ENCODE measurements around the gene HDGFL2.

HDGFL2 gene

GRCh38 chr19:4471403-4472173 lies 509 bp upstream of the HDGFL2 start:
- no peaks in the 10 kb centered on the region for H3K27me3 ChIP-seq (ENCODE audit: low read depth)
- no peaks in the 10 kb centered on the region for H3K9me3 ChIP-seq
- H3K36me3 ChIP-seq (replicated peaks): peaks cover 7% of the 10 kb centered on the region
- in situ Hi-C loops (cut with MboI; ENCODE audit: low sequenced_read_pairs): no loop called here
- H3K4me3 ChIP-seq: peak overlapping the region; percentile 42
- H3K4me1 ChIP-seq: no peaks in the 10 kb centered on the region; the same call in none of the 2 replicates
- peak; percentile 99 to 100 for DNase-seq (ENCODE audit: low spot score in 2 of 2)

DNA sequence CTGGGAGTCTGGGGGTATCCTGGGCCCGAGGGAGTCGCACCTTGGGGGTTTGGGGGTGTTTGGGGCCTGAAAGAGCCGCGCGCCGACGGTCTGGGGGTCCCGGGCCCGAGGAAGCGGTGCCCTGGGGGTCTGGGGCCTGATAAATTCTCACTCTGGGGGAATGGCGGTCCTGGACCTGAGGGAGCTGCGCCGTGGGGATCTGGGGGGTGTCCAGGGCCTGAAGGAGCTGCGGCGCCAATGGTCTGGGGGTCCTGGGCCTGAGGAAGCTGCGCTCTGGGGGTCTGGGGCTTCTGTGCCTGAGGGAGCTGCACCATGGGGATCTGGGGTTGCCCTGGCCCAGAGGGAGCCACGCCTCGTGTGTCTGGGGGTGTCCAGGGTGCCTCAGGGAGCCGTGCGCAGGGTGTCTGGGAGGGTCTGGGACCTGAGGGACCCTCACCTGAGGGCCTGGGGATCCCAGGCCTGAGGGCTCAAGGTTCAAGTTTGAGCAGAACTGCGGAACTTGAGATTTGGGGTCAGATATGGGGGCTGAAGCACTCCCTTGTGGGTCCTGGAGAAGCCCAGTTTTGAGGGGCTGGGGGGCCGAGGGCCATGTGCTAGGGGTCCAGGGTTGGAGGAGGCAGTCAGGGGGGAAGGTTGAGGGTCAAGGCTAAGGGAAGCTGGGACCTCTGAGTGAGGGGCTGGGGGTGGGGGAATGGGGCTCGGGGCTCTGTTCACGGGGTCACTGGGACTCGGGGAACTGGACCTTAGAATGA lies 1.1 kb downstream of the HDGFL2 start:
- Histone ChIP-seq H3K4me1 (no peaks in the 10 kb centered on the region; the same call in none of the 2 replicates), H3K27me3 (ENCODE audit: low read depth) (no peaks in the 10 kb centered on the region), H3K4me3 (peak overlapping the region; percentile 75), H3K36me3 (replicated peaks) (peaks cover 18% of the 10 kb centered on the region), H3K9me3 (no peaks in the 10 kb centered on the region)
- DNase-seq (ENCODE audit: low spot score in 2 of 2): no peak
- in situ Hi-C loops (cut with MboI; ENCODE audit: low sequenced_read_pairs): no loop called here

DNA sequence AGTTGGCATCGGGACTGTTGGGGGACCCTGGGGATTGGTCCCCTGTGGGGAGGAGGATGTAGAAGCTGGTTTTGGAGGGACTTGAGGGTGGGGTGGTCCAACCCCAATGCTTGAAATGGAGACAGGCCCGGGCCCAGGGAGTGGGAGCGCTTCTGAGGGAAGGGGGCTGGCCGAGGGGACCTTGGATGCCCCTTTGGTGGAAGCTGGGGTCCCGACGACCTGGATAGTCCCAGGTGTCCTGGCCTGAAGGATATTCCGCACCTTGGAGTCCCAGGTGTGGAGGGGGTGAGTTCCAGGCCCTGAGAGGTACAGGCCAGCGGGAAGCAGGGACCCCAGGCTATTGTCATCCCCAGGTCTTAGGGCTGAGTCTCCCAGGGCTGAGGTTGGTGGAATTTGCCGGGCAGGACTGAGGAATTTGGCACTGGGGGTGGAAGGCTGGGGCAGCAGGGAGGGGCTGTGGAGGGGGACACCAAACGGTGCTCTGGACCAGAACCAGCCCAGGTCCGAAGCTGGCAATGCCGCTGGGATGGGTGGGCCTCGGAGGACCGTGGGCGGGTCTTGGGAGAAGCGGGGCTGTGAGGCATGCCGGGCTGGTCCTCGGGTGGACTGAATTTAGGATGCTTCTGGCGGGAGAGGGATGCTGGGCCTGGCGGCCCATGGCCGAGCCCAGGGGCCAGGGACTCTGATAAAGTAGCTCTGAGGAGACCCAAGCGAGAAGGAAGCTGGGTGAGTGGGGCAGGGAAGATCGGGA lies 1.8 kb downstream of the HDGFL2 start:
- in situ Hi-C loops (cut with MboI; ENCODE audit: low sequenced_read_pairs): no loop called here

GRCh38 chr19:4474514-4475022 lies 2.5 kb downstream of the HDGFL2 start:
- Histone ChIP-seq H3K9me3 (no peaks in the 10 kb centered on the region), H3K27me3 (ENCODE audit: low read depth) (no peaks in the 10 kb centered on the region), H3K4me1 (no peaks in the 10 kb centered on the region; the same call in none of the 2 replicates), H3K36me3 (replicated peaks) (peaks cover 24% of the 10 kb centered on the region), H3K4me3 (peak overlapping the region; percentile 75)
- in situ Hi-C loops (cut with MboI; ENCODE audit: low sequenced_read_pairs): no loop called here
- DNase-seq (ENCODE audit: low spot score in 2 of 2): peak; percentile 51 to 78

More for the DNA sequence above, 1.8 kb downstream of the HDGFL2 start:
- Histone ChIP-seq H3K4me3 (peak overlapping the region; percentile 75), H3K9me3 (no peaks in the 10 kb centered on the region), H3K4me1 (no peaks in the 10 kb centered on the region; the same call in none of the 2 replicates), H3K27me3 (ENCODE audit: low read depth) (no peaks in the 10 kb centered on the region), H3K36me3 (replicated peaks) (peaks cover 21% of the 10 kb centered on the region)
- no peak for DNase-seq (ENCODE audit: low spot score in 2 of 2)

DNA sequence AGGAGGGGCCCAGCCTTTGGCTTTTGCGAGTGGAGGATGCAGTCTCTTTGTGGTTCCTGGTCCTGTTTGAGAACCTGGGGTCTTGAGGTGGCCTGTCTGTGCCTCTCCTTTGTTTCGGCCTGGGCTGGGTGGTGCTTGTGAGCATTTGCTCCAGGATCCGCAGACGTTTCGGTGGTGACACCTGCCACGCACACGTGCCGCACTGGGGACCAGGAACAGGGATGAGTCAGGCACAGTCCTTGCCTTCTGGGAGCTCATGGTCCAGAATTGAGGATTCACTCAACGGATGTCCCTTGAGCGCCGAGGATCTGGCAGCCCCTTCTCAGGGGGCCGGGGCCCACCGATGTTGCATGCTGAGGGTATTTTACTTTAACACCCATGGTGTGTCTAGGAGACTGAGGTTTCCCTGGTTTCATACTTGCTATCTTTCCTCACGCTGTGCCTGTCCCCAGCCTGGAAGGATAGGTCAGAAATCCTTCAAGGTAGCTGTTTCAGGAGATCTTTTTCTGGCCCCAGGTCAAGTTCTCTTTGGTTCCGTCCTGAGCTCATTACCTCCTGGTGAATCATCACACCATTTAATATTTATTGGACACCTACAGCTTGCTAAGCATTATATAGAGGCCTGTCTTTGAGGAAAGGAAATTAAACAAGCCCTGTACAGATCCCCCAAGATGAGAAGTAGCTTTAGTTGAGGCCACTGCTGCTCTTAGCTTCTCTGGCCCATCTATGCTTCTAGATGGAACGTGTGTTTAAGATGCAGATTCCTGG lies 5.1 kb downstream of the HDGFL2 start:
- H3K9me3 ChIP-seq: no peaks in the 10 kb centered on the region
- no peaks in the 10 kb centered on the region for H3K27me3 ChIP-seq (ENCODE audit: low read depth)
- DNase-seq (ENCODE audit: low spot score in 2 of 2): no peak
- H3K36me3 ChIP-seq (replicated peaks): peaks cover 24% of the 10 kb centered on the region
- no peak overlapping the region for H3K4me3 ChIP-seq
- no peaks in the 10 kb centered on the region; the same call in none of the 2 replicates for H3K4me1 ChIP-seq
- in situ Hi-C loops (cut with MboI; ENCODE audit: low sequenced_read_pairs): no loop called here

- no peaks in the 10 kb centered on the region for H3K9me3 ChIP-seq
- H3K4me3 ChIP-seq: no peak overlapping the region
- H3K4me1 ChIP-seq: no peaks in the 10 kb centered on the region
- peaks cover 12% of the 10 kb centered on the region for H3K36me3 ChIP-seq (replicated peaks)
- in situ Hi-C loops (cut with MboI; ENCODE audit: low sequenced_read_pairs): no loop called here
- H3K27me3 ChIP-seq (ENCODE audit: low read depth): no peaks in the 10 kb centered on the region
- DNase-seq (ENCODE audit: low spot score in 2 of 2): no peak
Observed at GRCh38 chr19:4482721-4483364, 10.7 kb downstream of the HDGFL2 start.

- Histone ChIP-seq H3K27me3 (ENCODE audit: low read depth) (no peaks in the 10 kb centered on the region), H3K9me3 (no peaks in the 10 kb centered on the region), H3K4me3 (no peak overlapping the region), H3K4me1 (no peaks in the 10 kb centered on the region), H3K36me3 (replicated peaks) (peaks cover 14% of the 10 kb centered on the region)
- in situ Hi-C loops (cut with MboI; ENCODE audit: low sequenced_read_pairs): no loop called here
- DNase-seq (ENCODE audit: low spot score in 2 of 2): no peak
Observed at GRCh38 chr19:4483385-4483784, 11.3 kb downstream of the HDGFL2 start.

DNA sequence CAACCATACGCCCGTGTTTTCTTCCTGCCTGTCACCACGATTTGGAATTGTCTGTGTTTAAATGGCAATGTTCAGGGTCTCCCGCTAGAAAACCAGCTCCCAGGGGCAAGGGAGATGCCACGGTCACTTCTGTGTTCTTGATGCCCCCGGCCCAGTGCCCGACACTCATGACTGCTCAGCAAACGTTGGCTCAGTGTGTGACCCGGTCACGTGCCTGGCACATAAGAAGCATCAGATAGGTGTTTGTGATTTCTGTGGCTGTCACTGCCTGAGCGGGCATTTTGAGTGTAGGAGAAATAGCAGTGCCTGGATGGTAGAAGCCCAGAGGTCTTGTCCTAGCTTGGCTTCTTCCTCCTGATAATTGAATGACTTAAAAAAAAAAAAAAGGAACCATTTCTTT lies 15.5 kb downstream of the HDGFL2 start:
- H3K36me3 ChIP-seq (replicated peaks): peaks cover 38% of the 10 kb centered on the region
- no peaks in the 10 kb centered on the region for H3K9me3 ChIP-seq
- in situ Hi-C loops (cut with MboI; ENCODE audit: low sequenced_read_pairs): no loop called here
- H3K4me1 ChIP-seq: no peaks in the 10 kb centered on the region
- DNase-seq (ENCODE audit: low spot score in 2 of 2): no peak
- no peak overlapping the region for H3K4me3 ChIP-seq
- H3K27me3 ChIP-seq (ENCODE audit: low read depth): no peaks in the 10 kb centered on the region

GRCh38 chr19:4488496-4488895 lies 16.4 kb downstream of the HDGFL2 start:
- H3K27me3 ChIP-seq (ENCODE audit: low read depth): no peaks in the 10 kb centered on the region
- no peaks in the 10 kb centered on the region for H3K4me1 ChIP-seq
- H3K4me3 ChIP-seq: no peak overlapping the region
- no peaks in the 10 kb centered on the region for H3K9me3 ChIP-seq
- peaks cover 41% of the 10 kb centered on the region for H3K36me3 ChIP-seq (replicated peaks)
- in situ Hi-C loops (cut with MboI; ENCODE audit: low sequenced_read_pairs): no loop called here
- no peak for DNase-seq (ENCODE audit: low spot score in 2 of 2)

- Histone ChIP-seq H3K4me3 (no peak overlapping the region), H3K4me1 (no peaks in the 10 kb centered on the region), H3K27me3 (ENCODE audit: low read depth) (no peaks in the 10 kb centered on the region), H3K36me3 (replicated peaks) (peaks cover 47% of the 10 kb centered on the region), H3K9me3 (no peaks in the 10 kb centered on the region)
- in situ Hi-C loops (cut with MboI; ENCODE audit: low sequenced_read_pairs): no loop called here
- DNase-seq (ENCODE audit: low spot score in 2 of 2): no peak
Observed at GRCh38 chr19:4491446-4491845, 19.3 kb downstream of the HDGFL2 start.

DNA sequence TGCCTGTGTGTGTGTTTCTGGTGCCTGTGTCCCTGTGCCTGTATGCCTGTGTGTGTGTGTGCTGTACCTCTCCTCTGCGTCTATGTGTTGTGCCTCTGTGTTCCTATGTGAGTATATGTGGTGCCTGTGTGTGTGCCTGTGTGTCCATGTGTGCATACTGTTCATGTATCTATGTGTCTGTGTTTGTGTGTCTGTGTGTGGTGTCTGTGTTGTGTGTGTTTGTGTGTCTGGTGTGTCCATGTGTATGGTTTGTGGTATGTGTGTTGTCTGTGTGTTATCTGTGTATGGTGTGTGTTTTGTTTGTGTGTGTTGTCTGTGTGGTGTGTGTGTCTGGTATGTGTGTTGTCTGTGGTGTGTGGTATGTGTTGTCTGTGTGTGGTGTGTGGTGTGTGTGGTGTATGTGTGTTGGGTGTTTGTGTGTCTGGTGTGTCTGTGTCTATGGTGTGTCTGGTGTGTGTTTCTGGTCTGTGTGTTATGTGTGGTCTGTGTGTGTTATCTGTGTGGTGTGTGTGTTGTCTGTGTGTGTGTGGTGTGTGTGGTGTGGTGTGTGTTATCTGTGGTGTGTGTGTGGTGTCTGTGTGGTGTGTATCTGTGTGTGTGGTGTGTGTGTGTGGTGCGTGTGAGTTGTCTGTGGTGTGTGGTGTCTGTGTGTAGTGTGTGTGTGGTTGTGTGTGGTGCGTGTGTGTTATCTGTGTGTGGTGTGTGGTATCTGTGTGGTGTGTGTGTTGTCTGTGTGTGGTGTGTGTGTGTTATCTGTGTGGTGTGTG lies 20.4 kb downstream of the HDGFL2 start:
- no peaks in the 10 kb centered on the region for H3K4me1 ChIP-seq
- no peak overlapping the region for H3K4me3 ChIP-seq
- H3K27me3 ChIP-seq (ENCODE audit: low read depth): no peaks in the 10 kb centered on the region
- DNase-seq (ENCODE audit: low spot score in 2 of 2): no peak
- in situ Hi-C loops (cut with MboI; ENCODE audit: low sequenced_read_pairs): no loop called here
- H3K36me3 ChIP-seq (replicated peaks): peaks cover 50% of the 10 kb centered on the region
- no peaks in the 10 kb centered on the region for H3K9me3 ChIP-seq
